ACC112 (cell line): ENCODE data around the gene PRKCE.
A peak's percentile ranks its signal among the peaks of the same experiment; 100 is the strongest.

Source experiments
- H2AFZ ChIP-seq: fragments of 200-600 bp; sonication (generic); one replicate; pipeline ENCODE4 v1.6.0; 2017; ENCODE audit warnings: antibody characterized with exemption, low read length; ENCODE audit not compliant: unreplicated experiment
- H3K27ac ChIP-seq: fragments of 200-600 bp; sonication (generic); 2 replicates; pipeline ENCODE4 v1.5.1; 2014; ENCODE audit warnings: low read depth, mild to moderate bottlenecking, antibody characterized with exemption, low read length, moderate library complexity
- H3K27me3 ChIP-seq: fragments of 200-600 bp; sonication (generic); 2 replicates; pipeline ENCODE4 v1.6.1; 2014; ENCODE audit warnings: mild to moderate bottlenecking, antibody characterized with exemption, low read length, moderate library complexity, mixed read lengths; ENCODE audit not compliant: insufficient read depth
- H3K36me3 ChIP-seq: fragments of 200-600 bp; sonication (generic); 2 replicates; pipeline ENCODE4 v1.6.1; 2016; ENCODE audit warnings: mild to moderate bottlenecking, antibody characterized with exemption, low read length, moderate library complexity, mixed read lengths; ENCODE audit not compliant: insufficient read depth
- H3K4me1 ChIP-seq: fragments of 200-600 bp; sonication (generic); one replicate; pipeline ENCODE4 v1.6.1; 2016; ENCODE audit warnings: low read length, mixed read lengths; ENCODE audit not compliant: insufficient read depth, unreplicated experiment, control insufficient read depth
- H3K4me3 ChIP-seq: fragments of 200-600 bp; sonication (generic); 2 replicates; pipeline ENCODE4 v1.5.1; 2014; ENCODE audit warnings: mild to moderate bottlenecking, low read depth, low read length
- H3K79me2 ChIP-seq: fragments of 200-600 bp; sonication (generic); one replicate; pipeline ENCODE4 v1.6.0; 2016; ENCODE audit warnings: low read length; ENCODE audit not compliant: control insufficient read depth, unreplicated experiment, insufficient read depth

The PRKCE gene

GRCh38 chr2:45614871-45615415 lies 36.5 kb upstream of the PRKCE start:
- Histone ChIP-seq H3K36me3 (no peaks in the 10 kb centered on the region), H3K27ac (peak overlapping the region; percentile 7; the same call in 1 of the 2 replicates), H2AFZ (no peak overlapping the region), H3K79me2 (peaks cover 7% of the 10 kb centered on the region), H3K4me3 (no peak overlapping the region), H3K4me1 (peaks cover 60% of the 10 kb centered on the region), H3K27me3 (no peaks in the 10 kb centered on the region)

- no peak overlapping the region for H2AFZ ChIP-seq
- peak overlapping the region; percentile 82 for H3K27ac ChIP-seq
- peaks cover 55% of the 10 kb centered on the region for H3K4me1 ChIP-seq
These were observed 34.6 kb upstream of the PRKCE start for GRCh38 chr2:45616658-45617411.

GRCh38 chr2:45617496-45617895 lies 34.0 kb upstream of the PRKCE start:
- Histone ChIP-seq H3K4me1 (peaks cover 48% of the 10 kb centered on the region), H3K27ac (peak overlapping the region; percentile 82), H3K27me3 (no peaks in the 10 kb centered on the region), H3K36me3 (no peaks in the 10 kb centered on the region), H3K79me2 (no peaks in the 10 kb centered on the region), H2AFZ (no peak overlapping the region), H3K4me3 (peak overlapping the region; percentile 13; the same call in 1 of the 2 replicates)

More at GRCh38 chr2:45616658-45617411, 34.6 kb upstream of the PRKCE start:
- no peaks in the 10 kb centered on the region for H3K27me3 ChIP-seq
- no peaks in the 10 kb centered on the region for H3K36me3 ChIP-seq
- no peaks in the 10 kb centered on the region for H3K79me2 ChIP-seq
- H3K4me3 ChIP-seq, result peak overlapping the region; percentile 13; the same call in 1 of the 2 replicates

GRCh38 chr2:45622336-45623075 lies 29.0 kb upstream of the PRKCE start:
- Histone ChIP-seq H3K36me3 (no peaks in the 10 kb centered on the region), H3K27ac (no peak overlapping the region), H3K79me2 (no peaks in the 10 kb centered on the region), H3K4me3 (no peak overlapping the region), H3K27me3 (no peaks in the 10 kb centered on the region), H3K4me1 (peaks cover 5% of the 10 kb centered on the region), H2AFZ (no peak overlapping the region)

- no peaks in the 10 kb centered on the region for H3K4me1 ChIP-seq
- no peak overlapping the region for H3K4me3 ChIP-seq
- H3K36me3 ChIP-seq, result no peaks in the 10 kb centered on the region
- no peak overlapping the region for H2AFZ ChIP-seq
- H3K27me3 ChIP-seq, result no peaks in the 10 kb centered on the region
- no peaks in the 10 kb centered on the region for H3K79me2 ChIP-seq
- no peak overlapping the region for H3K27ac ChIP-seq
These were observed 28.4 kb upstream of the PRKCE start for GRCh38 chr2:45623098-45623497.

GRCh38 chr2:45625824-45626223 lies 25.7 kb upstream of the PRKCE start:
- no peak overlapping the region for H3K4me3 ChIP-seq
- no peak overlapping the region for H2AFZ ChIP-seq
- no peak overlapping the region for H3K27ac ChIP-seq
- H3K4me1 ChIP-seq, result no peaks in the 10 kb centered on the region
- H3K36me3 ChIP-seq, result no peaks in the 10 kb centered on the region
- H3K27me3 ChIP-seq, result no peaks in the 10 kb centered on the region
- no peaks in the 10 kb centered on the region for H3K79me2 ChIP-seq

- Histone ChIP-seq H3K4me1 (no peaks in the 10 kb centered on the region), H3K27ac (no peak overlapping the region), H2AFZ (no peak overlapping the region), H3K27me3 (no peaks in the 10 kb centered on the region), H3K36me3 (no peaks in the 10 kb centered on the region), H3K4me3 (no peak overlapping the region), H3K79me2 (no peaks in the 10 kb centered on the region)
These were observed 24.9 kb upstream of the PRKCE start for GRCh38 chr2:45626387-45627221.

- Histone ChIP-seq H3K27me3 (no peaks in the 10 kb centered on the region), H3K27ac (no peak overlapping the region), H3K4me3 (no peak overlapping the region)
These were observed 23.6 kb upstream of the PRKCE start for GRCh38 chr2:45627911-45628310.

GRCh38 chr2:45629971-45630370 lies 21.5 kb upstream of the PRKCE start:
- no peak overlapping the region for H3K27ac ChIP-seq
- no peaks in the 10 kb centered on the region for H3K4me1 ChIP-seq
- H3K27me3 ChIP-seq, result no peaks in the 10 kb centered on the region
- no peak overlapping the region for H3K4me3 ChIP-seq
- no peaks in the 10 kb centered on the region for H3K36me3 ChIP-seq
- no peak overlapping the region for H2AFZ ChIP-seq
- no peaks in the 10 kb centered on the region for H3K79me2 ChIP-seq

More at GRCh38 chr2:45627911-45628310, 23.6 kb upstream of the PRKCE start:
- no peaks in the 10 kb centered on the region for H3K4me1 ChIP-seq
- H3K79me2 ChIP-seq, result no peaks in the 10 kb centered on the region
- H2AFZ ChIP-seq, result no peak overlapping the region
- H3K36me3 ChIP-seq, result no peaks in the 10 kb centered on the region

- no peak overlapping the region for H3K27ac ChIP-seq
- H2AFZ ChIP-seq, result no peak overlapping the region
- no peaks in the 10 kb centered on the region for H3K27me3 ChIP-seq
- no peaks in the 10 kb centered on the region for H3K36me3 ChIP-seq
- H3K4me1 ChIP-seq, result no peaks in the 10 kb centered on the region
- no peak overlapping the region for H3K4me3 ChIP-seq
- no peaks in the 10 kb centered on the region for H3K79me2 ChIP-seq
These were observed 20.2 kb upstream of the PRKCE start for GRCh38 chr2:45631319-45631718.
